Caco-2 (cell line): ENCODE measurements around the gene KCNH3. TPM values are rescaled to one million over a fixed set of nuclear protein-coding genes. Genes with fewer than 3 reads are reported as not detected.
A peak's percentile ranks its signal among the peaks of the same experiment; 100 is the strongest.

Source experiments
- BruUV-seq: library from RNA; stranded (reverse); fragments of 400-500 nt; replicated peaks from 2 replicates; lab custom pipeline; 2021; lab: Mats Ljungman, UMichigan
- CTCF ChIA-PET: fragments of 300-600 bp; sonication (Branson Sonifier 250); formaldehyde crosslinking; loops from one replicate; lab custom pipeline; 2022; ENCODE audit warnings: antibody characterized with exemption; lab: Charles Lee
- POLR2A ChIA-PET: fragments of 300-600 bp; sonication (Branson Sonifier 250); formaldehyde crosslinking; loops from one replicate; lab custom pipeline; 2022; ENCODE audit warnings: antibody characterized with exemption; lab: Charles Lee
- DNase-seq, 2 experiments: peaks; one replicate each; pipeline versions ENCODE4 v3.0.0 to v3.0.0-alpha.2; 2020 to 2022
- H3K27me3 ChIP-seq: replicated peaks from 2 replicates; pipeline ENCODE4 v1.6.0; 2011; ENCODE audit warnings: low read length; ENCODE audit not compliant: control insufficient read depth, insufficient read depth
- H3K36me3 ChIP-seq: 2 replicates; pipeline ENCODE4 v1.5.1; 2011; ENCODE audit warnings: low read length; ENCODE audit not compliant: control insufficient read depth, insufficient read depth
- H3K4me1 ChIP-seq: fragments of 250-450 bp; sonication (Bioruptor Pico); 2 replicates; pipeline ENCODE4 v1.5.1; 2020; ENCODE audit warnings: mild to moderate bottlenecking
- H3K4me3 ChIP-seq: 2 replicates; pipeline ENCODE4 v1.5.1; 2011; ENCODE audit warnings: low read depth, mild to moderate bottlenecking, control low read depth, low read length
- H3K9me3 ChIP-seq: fragments of 250-450 bp; sonication (Bioruptor Pico); 2 replicates; pipeline ENCODE4 v1.5.1; 2020; ENCODE audit warnings: mild to moderate bottlenecking, moderate library complexity
- H3K27ac Mint-ChIP-seq: one replicate; pipeline ENCODE4 v1.8.0; 2022; ENCODE audit warnings: mixed read lengths; ENCODE audit not compliant: unreplicated experiment
- H3K27me3 Mint-ChIP-seq: one replicate; pipeline ENCODE4 v1.8.0; 2022; ENCODE audit warnings: mixed read lengths; ENCODE audit not compliant: insufficient read depth, unreplicated experiment
- H3K36me3 Mint-ChIP-seq: one replicate; pipeline ENCODE4 v1.8.0; 2022; ENCODE audit warnings: mild to moderate bottlenecking, mixed read lengths; ENCODE audit not compliant: insufficient read depth, unreplicated experiment
- H3K4me1 Mint-ChIP-seq: one replicate; pipeline ENCODE4 v1.8.0; 2022; ENCODE audit warnings: low read depth, mixed read lengths; ENCODE audit not compliant: unreplicated experiment
- H3K4me3 Mint-ChIP-seq: one replicate; pipeline ENCODE4 v1.8.0; 2022; ENCODE audit warnings: mild to moderate bottlenecking, moderate library complexity, mixed read lengths; ENCODE audit not compliant: unreplicated experiment
- H3K9me3 Mint-ChIP-seq: one replicate; pipeline ENCODE4 v1.8.0; 2022; ENCODE audit warnings: mixed read lengths; ENCODE audit not compliant: unreplicated experiment
- CTCF ChIP-seq, 2 experiments: fragments of 200-600 bp in 1 of 2; IDR thresholded peaks; 1 replicate in 1 of 2; 2 replicates in 1 of 2; pipeline versions ENCODE4 v1.5.1 to v1.8.0; 2011 to 2022; ENCODE audit warnings: antibody characterized with exemption in 1 of 2, control low read depth in 1 of 2, inconsistent platforms in 1 of 2, low read depth in 1 of 2, low read length in 1 of 2, mild to moderate bottlenecking in 1 of 2, moderate library complexity in 1 of 2; ENCODE audit not compliant: insufficient read depth in 1 of 2, severe bottlenecking in 1 of 2, unreplicated experiment in 1 of 2
- intact Hi-C: fragments of 100-400 bp; cut with micrococcal nuclease; formaldehyde crosslinking; loops from one replicate; pipeline ENCODE4 v1.10.0; 2022; ENCODE audit not compliant: unreplicated experiment
- total RNA-seq: library from RNA; stranded (reverse); gene quantifications from 2 replicates; pipeline ENCODE4 v1.2.3, GENCODE V29; 2022

Gene KCNH3
- total RNA-seq, 1 experiment from 2014 or later = 0.27 TPM

GRCh38 chr12:49552899-49553298 is 14.1 kb downstream of the KCNH3 start:
- Histone ChIP-seq H3K27me3 (no peaks in the 10 kb centered on the region), H3K4me3 (no peak overlapping the region), H3K36me3 (no peaks in the 10 kb centered on the region), H3K9me3 (no peaks in the 10 kb centered on the region), H3K4me1 (no peaks in the 10 kb centered on the region)
- Mint-ChIP-seq H3K27ac (no peak overlapping the region), H3K36me3 (peaks cover 8% of the 10 kb centered on the region), H3K27me3 (no peaks in the 10 kb centered on the region), H3K4me1 (no peaks in the 10 kb centered on the region), H3K4me3 (no peak overlapping the region), H3K9me3 (no peaks in the 10 kb centered on the region)
- no peak for TF ChIP-seq CTCF (IDR thresholded peaks at IDR 0.05; ENCODE audit: insufficient read depth in 1 of 2, low read depth in 1 of 2, low read length in 1 of 2, severe bottlenecking in 1 of 2, unreplicated experiment in 1 of 2)
- CTCF ChIA-PET = interaction anchor here (0.7 to 3.2 kb wide), 14 partner anchors 8 to 221 kb away, joined by 3 to 46 read pairs (median 4); partner anchors contain the start of genes PRPF40B and TMBIM6
- no TSS peak for BruUV-seq
- POLR2A ChIA-PET = no interaction called here
- intact Hi-C loops = loop anchor here (1.0 to 2.0 kb wide), 3 partner anchors 27 to 194 kb away; partner anchors contain the start of gene PRPF40B
- DNase-seq = no peak

GRCh38 chr12:49553512-49554088 is 14.8 kb downstream of the KCNH3 start:
- H3K27me3 Mint-ChIP-seq = no peaks in the 10 kb centered on the region
- peak in 1 of 2 experiments; percentile 65 for DNase-seq
- Histone ChIP-seq H3K27me3 (no peaks in the 10 kb centered on the region), H3K4me3 (no peak overlapping the region), H3K4me1 (no peaks in the 10 kb centered on the region), H3K9me3 (no peaks in the 10 kb centered on the region), H3K36me3 (no peaks in the 10 kb centered on the region)
- no peak overlapping the region for H3K27ac Mint-ChIP-seq
- CTCF ChIA-PET = interaction anchor here (0.6 to 3.2 kb wide), 18 partner anchors 9 to 222 kb away, joined by 3 to 46 read pairs (median 4); partner anchors contain the start of genes MCRS1, PRPF40B and TMBIM6
- no peak overlapping the region for H3K4me3 Mint-ChIP-seq
- peaks cover 11% of the 10 kb centered on the region for H3K36me3 Mint-ChIP-seq
- POLR2A ChIA-PET = no interaction called here
- BruUV-seq = no TSS peak
- no peaks in the 10 kb centered on the region for H3K9me3 Mint-ChIP-seq
- TF ChIP-seq CTCF (IDR thresholded peaks at IDR 0.05; ENCODE audit: insufficient read depth in 1 of 2, low read depth in 1 of 2, low read length in 1 of 2, severe bottlenecking in 1 of 2, unreplicated experiment in 1 of 2) = peak; percentile 81 to 93
- intact Hi-C loops = loop anchor here (1.0 to 2.0 kb wide), 3 partner anchors 27 to 195 kb away; partner anchors contain the start of gene PRPF40B
- no peaks in the 10 kb centered on the region for H3K4me1 Mint-ChIP-seq

- H3K4me1 Mint-ChIP-seq = no peaks in the 10 kb centered on the region
- H3K27me3 Mint-ChIP-seq = no peaks in the 10 kb centered on the region
- Histone ChIP-seq H3K27me3 (no peaks in the 10 kb centered on the region), H3K4me1 (no peaks in the 10 kb centered on the region), H3K9me3 (no peaks in the 10 kb centered on the region), H3K4me3 (no peak overlapping the region), H3K36me3 (no peaks in the 10 kb centered on the region)
- DNase-seq = no peak
- no peak overlapping the region for H3K27ac Mint-ChIP-seq
- ChIA-PET CTCF (interaction anchor here (0.6 to 3.2 kb wide), 16 partner anchors 10 to 222 kb away, joined by 3 to 46 read pairs (median 4); partner anchors contain the start of genes MCRS1, PRPF40B and TMBIM6), POLR2A (no interaction called here)
- no peaks in the 10 kb centered on the region for H3K9me3 Mint-ChIP-seq
- intact Hi-C loops = no loop called here
- no peak overlapping the region for H3K4me3 Mint-ChIP-seq
- H3K36me3 Mint-ChIP-seq = peaks cover 17% of the 10 kb centered on the region
- TF ChIP-seq CTCF (IDR thresholded peaks at IDR 0.05; ENCODE audit: insufficient read depth in 1 of 2, low read depth in 1 of 2, low read length in 1 of 2, severe bottlenecking in 1 of 2, unreplicated experiment in 1 of 2) = no peak
- no TSS peak for BruUV-seq
These were observed 15.4 kb downstream of the KCNH3 start for GRCh38 chr12:49554266-49554665.
